Activated naive CD8-positive, alpha-beta T cell treated with anti-CD3 and anti-CD28 coated beads, Interleukin-2, amount 10 ng/mL, durations not matched to agents 7 days and 5 days (primary cell): Measurements from ENCODE around the gene HMX1. TPM values are rescaled to one million over a fixed set of nuclear protein-coding genes. Genes with fewer than 3 reads are reported as not detected.

Experiments used
- ATAC-seq: fragments of 150-1000 bp; cut with Tn5 transposase; one replicate; pipeline ENCODE4 v1.10.0; 2021; ENCODE audit warnings: low read depth, moderate library complexity
- POLR2A ChIA-PET: fragments of 350-600 bp; sonication (Branson Sonifier 250); formaldehyde crosslinking; loops from one replicate; lab custom pipeline; 2021; ENCODE audit warnings: antibody characterized with exemption; lab: Charles Lee
- DNase-seq: peaks from one replicate; pipeline ENCODE4 v3.0.0; 2021
- H3K27ac Mint-ChIP-seq: one replicate; pipeline ENCODE4 v1.8.0; 2022; ENCODE audit warnings: mild to moderate bottlenecking, mixed read lengths
- H3K27me3 Mint-ChIP-seq: one replicate; pipeline ENCODE4 v1.8.0; 2022; ENCODE audit warnings: mild to moderate bottlenecking, moderate library complexity, mixed read lengths
- H3K36me3 Mint-ChIP-seq: one replicate; pipeline ENCODE4 v1.8.0; 2021; ENCODE audit warnings: mild to moderate bottlenecking, mixed read lengths
- H3K4me1 Mint-ChIP-seq: one replicate; pipeline ENCODE4 v1.8.0; 2021; ENCODE audit warnings: mixed read lengths
- H3K4me3 Mint-ChIP-seq: one replicate; pipeline ENCODE4 v1.8.0; 2022; ENCODE audit warnings: mild to moderate bottlenecking, moderate library complexity, mixed read lengths
- H3K9me3 Mint-ChIP-seq: one replicate; pipeline ENCODE4 v1.8.0; 2021; ENCODE audit warnings: mixed read lengths
- total RNA-seq, 2 experiments: library from RNA; stranded (reverse); gene quantifications; one replicate each; pipeline ENCODE4 v1.2.3, GENCODE V29; 2021

HMX1 gene
- total RNA-seq, 2 experiments from 2014 or later, result not detected

GRCh38 chr4:8836664-8837171 is 34.9 kb downstream of the HMX1 start:
- Mint-ChIP-seq H3K27ac (no peak overlapping the region), H3K4me1 (no peaks in the 10 kb centered on the region), H3K9me3 (no peaks in the 10 kb centered on the region), H3K36me3 (no peaks in the 10 kb centered on the region), H3K27me3 (no peaks in the 10 kb centered on the region), H3K4me3 (no peak overlapping the region)
- no peak for ATAC-seq
- no peak for DNase-seq
- POLR2A ChIA-PET, result no interaction called here

- H3K36me3 Mint-ChIP-seq, result no peaks in the 10 kb centered on the region
- H3K9me3 Mint-ChIP-seq, result no peaks in the 10 kb centered on the region
- no peak overlapping the region for H3K4me3 Mint-ChIP-seq
- H3K27me3 Mint-ChIP-seq, result no peaks in the 10 kb centered on the region
- no peaks in the 10 kb centered on the region for H3K4me1 Mint-ChIP-seq
- ATAC-seq, result no peak
- POLR2A ChIA-PET, result no interaction called here
- no peak for DNase-seq
- no peak overlapping the region for H3K27ac Mint-ChIP-seq
Measured at GRCh38 chr4:8835521-8836365, 35.9 kb downstream of the HMX1 start.

DNA sequence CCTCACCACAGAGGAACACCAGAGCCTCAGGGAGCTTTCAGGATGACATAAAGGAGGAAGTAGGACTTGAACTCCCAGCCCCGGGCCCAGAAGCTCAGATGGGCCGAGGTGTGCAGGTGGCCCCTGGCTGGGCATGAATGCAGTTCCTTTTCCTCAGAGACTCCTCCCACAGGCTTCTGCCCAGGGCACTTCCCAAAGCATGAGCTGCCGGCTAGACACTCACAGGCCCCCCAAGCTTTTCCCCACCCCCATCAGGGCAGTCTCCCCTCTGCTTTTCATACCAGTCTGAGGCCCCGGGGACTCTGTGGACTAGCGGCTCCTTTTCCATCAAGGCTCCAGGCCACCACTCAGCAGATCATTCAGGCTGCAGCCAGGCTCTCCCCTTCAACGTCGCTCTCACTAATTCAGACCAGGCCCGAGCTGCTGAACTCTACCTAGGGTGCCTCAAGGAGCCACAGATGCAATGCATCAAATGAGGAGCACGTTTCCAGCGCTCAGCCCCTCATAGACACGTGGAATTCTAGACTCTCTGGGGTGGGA is 36.9 kb downstream of the HMX1 start:
- DNase-seq, result no peak
- Mint-ChIP-seq H3K9me3 (no peaks in the 10 kb centered on the region), H3K27ac (no peak overlapping the region), H3K27me3 (no peaks in the 10 kb centered on the region), H3K4me1 (no peaks in the 10 kb centered on the region), H3K36me3 (no peaks in the 10 kb centered on the region), H3K4me3 (no peak overlapping the region)
- POLR2A ChIA-PET, result no interaction called here
- no peak for ATAC-seq

- H3K4me1 Mint-ChIP-seq, result no peaks in the 10 kb centered on the region
- no peaks in the 10 kb centered on the region for H3K36me3 Mint-ChIP-seq
- H3K27ac Mint-ChIP-seq, result no peak overlapping the region
- DNase-seq (no peak), ATAC-seq (no peak)
- POLR2A ChIA-PET, result no interaction called here
- no peaks in the 10 kb centered on the region for H3K9me3 Mint-ChIP-seq
- H3K27me3 Mint-ChIP-seq, result no peaks in the 10 kb centered on the region
- no peak overlapping the region for H3K4me3 Mint-ChIP-seq
Measured at GRCh38 chr4:8832113-8832915, 39.3 kb downstream of the HMX1 start.

DNA sequence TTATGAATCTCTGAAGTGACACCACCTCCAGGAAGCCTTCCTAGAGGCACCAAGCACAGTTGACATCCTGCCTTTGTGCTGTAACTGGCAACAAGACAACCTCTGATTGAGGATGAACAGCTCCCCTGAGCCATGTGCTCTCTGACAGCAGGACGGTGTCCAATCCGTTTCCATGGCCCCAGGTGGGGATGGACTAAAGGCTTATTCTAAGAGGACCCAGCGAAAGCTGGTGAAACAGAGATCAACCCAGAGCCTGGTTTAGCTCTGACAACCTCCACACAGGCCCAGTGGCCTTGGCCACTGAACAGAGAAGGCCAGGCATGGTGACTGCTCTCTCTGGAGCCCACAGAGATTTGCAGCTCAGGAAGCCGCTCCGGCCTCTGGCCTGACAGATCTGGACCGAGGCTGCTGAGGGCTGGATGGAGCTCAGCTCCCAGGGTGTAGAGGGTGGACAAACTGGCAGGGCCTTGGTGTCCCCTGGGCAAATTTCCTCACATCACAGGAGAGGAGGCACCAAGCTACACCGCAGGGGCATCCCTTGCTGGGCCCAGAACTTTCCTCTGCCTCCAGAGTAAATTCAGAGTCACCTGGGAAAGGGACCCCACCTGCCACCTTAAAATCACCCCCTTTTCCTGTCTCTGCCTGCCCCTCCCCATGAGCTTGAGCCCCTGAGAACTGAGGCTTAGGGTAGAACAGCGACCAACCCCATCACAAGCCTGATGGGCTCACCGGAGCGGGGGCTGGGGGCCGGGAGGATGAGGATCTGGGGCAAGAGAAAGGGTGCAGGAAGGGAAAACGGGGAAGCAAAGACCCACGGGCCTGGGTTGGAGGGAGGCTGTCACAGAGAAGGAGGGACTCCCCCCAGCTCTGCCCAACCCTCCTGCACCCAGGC is 40.2 kb downstream of the HMX1 start:
- peaks cover 3% of the 10 kb centered on the region for H3K9me3 Mint-ChIP-seq
- no peaks in the 10 kb centered on the region for H3K36me3 Mint-ChIP-seq
- no peak for DNase-seq
- H3K27ac Mint-ChIP-seq, result no peak overlapping the region
- no peak overlapping the region for H3K4me3 Mint-ChIP-seq
- POLR2A ChIA-PET, result no interaction called here
- no peak for ATAC-seq
- H3K27me3 Mint-ChIP-seq, result no peaks in the 10 kb centered on the region
- H3K4me1 Mint-ChIP-seq, result peaks cover 2% of the 10 kb centered on the region

DNA sequence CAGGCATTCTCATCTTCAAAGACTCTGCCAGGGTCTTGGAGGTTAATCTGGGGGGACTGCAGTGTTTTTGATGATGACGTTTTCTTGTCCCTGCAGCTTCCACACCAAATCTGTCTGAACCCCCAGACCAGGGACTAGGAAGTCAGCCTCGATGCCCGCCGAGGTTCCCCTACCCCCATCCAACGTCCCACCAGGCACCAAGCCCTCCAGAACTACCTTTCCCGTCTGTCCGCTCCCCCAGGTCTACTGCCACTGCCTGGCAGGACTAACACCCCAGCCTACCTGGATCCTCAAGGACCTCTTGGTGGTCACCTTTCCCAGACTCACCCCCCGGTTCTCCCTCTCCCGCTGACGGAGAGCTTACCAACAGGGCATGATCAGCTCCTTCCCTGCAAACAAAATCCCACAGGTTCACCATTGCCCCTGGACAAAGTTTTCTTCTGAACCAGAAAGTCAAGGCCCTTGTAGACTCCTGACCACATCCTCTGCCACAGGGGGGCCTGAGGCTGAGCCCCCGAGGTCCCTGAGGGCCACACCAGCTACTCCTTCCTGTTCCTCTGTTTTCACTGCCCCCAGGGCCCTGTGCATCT is 40.9 kb downstream of the HMX1 start:
- ATAC-seq (no peak), DNase-seq (peak; percentile 7)
- Mint-ChIP-seq H3K4me3 (no peak overlapping the region), H3K36me3 (no peaks in the 10 kb centered on the region), H3K9me3 (peaks cover 3% of the 10 kb centered on the region), H3K27me3 (no peaks in the 10 kb centered on the region), H3K4me1 (peaks cover 2% of the 10 kb centered on the region), H3K27ac (no peak overlapping the region)
- POLR2A ChIA-PET, result no interaction called here

- POLR2A ChIA-PET, result no interaction called here
- no peak overlapping the region for H3K27ac Mint-ChIP-seq
- peaks cover 2% of the 10 kb centered on the region for H3K4me1 Mint-ChIP-seq
- no peaks in the 10 kb centered on the region for H3K36me3 Mint-ChIP-seq
- H3K27me3 Mint-ChIP-seq, result peaks cover 3% of the 10 kb centered on the region
- peaks cover 3% of the 10 kb centered on the region for H3K9me3 Mint-ChIP-seq
- no peak for ATAC-seq
- DNase-seq, result peak; percentile 8
- no peak overlapping the region for H3K4me3 Mint-ChIP-seq
Measured at GRCh38 chr4:8830056-8830455, 41.6 kb downstream of the HMX1 start.

DNA sequence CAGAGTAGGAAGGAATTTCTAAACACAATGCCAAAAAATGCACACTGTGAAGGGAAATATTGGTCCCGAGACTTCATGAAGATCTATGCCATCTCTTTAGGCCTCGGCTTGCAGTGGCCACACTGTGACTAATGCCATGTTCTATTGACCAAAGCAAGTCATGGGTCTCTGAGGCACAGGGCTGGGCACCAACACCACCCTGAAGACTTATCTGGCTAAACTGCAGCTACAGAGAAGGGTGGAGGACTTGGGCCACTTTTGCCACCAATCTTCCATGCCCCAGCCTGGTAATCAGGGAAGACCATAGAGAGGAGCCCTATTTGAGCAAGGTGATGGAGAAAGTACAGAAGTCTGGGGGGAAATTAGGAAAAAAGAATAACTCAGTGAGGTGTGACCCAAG is 42.1 kb downstream of the HMX1 start:
- Mint-ChIP-seq H3K27ac (no peak overlapping the region), H3K4me1 (peaks cover 2% of the 10 kb centered on the region), H3K9me3 (peaks cover 3% of the 10 kb centered on the region), H3K27me3 (peaks cover 3% of the 10 kb centered on the region), H3K36me3 (no peaks in the 10 kb centered on the region), H3K4me3 (no peak overlapping the region)
- DNase-seq (no peak), ATAC-seq (no peak)
- POLR2A ChIA-PET, result no interaction called here

DNA sequence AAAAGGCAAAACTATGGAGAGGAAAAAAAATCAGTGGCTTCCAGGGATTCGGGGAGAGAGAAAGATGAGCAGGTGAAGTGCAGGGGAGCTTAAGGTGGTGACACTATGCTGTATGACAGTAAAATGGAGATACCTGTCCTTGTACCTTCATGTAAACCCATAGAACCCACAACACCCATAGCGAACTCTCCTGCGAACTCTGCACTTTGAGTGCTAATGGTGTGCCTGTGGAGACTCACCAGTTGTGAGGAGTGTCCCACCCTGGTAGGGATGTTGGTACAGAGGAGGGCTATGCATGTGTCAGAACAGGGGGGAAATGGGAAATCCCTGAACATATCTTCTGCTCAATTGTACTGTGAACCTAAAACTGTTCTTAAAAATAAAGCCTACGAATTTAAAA is 42.8 kb downstream of the HMX1 start:
- no peaks in the 10 kb centered on the region for H3K36me3 Mint-ChIP-seq
- no peak for DNase-seq
- H3K27ac Mint-ChIP-seq, result no peak overlapping the region
- H3K9me3 Mint-ChIP-seq, result peaks cover 3% of the 10 kb centered on the region
- no peak overlapping the region for H3K4me3 Mint-ChIP-seq
- peaks cover 3% of the 10 kb centered on the region for H3K27me3 Mint-ChIP-seq
- POLR2A ChIA-PET, result no interaction called here
- H3K4me1 Mint-ChIP-seq, result peaks cover 2% of the 10 kb centered on the region
- no peak for ATAC-seq

GRCh38 chr4:8821151-8821950 is 50.3 kb downstream of the HMX1 start:
- H3K27me3 Mint-ChIP-seq, result peaks cover 3% of the 10 kb centered on the region
- POLR2A ChIA-PET, result no interaction called here
- no peak for DNase-seq

GRCh38 chr4:8820178-8821102 is 51.2 kb downstream of the HMX1 start:
- no peak for ATAC-seq
- H3K36me3 Mint-ChIP-seq, result no peaks in the 10 kb centered on the region
- H3K4me3 Mint-ChIP-seq, result no peak overlapping the region
- peaks cover 3% of the 10 kb centered on the region for H3K27me3 Mint-ChIP-seq
- H3K27ac Mint-ChIP-seq, result no peak overlapping the region
- DNase-seq, result no peak
- POLR2A ChIA-PET, result no interaction called here
- no peaks in the 10 kb centered on the region for H3K4me1 Mint-ChIP-seq
- no peaks in the 10 kb centered on the region for H3K9me3 Mint-ChIP-seq

More at GRCh38 chr4:8821151-8821950, 50.3 kb downstream of the HMX1 start:
- H3K4me1 Mint-ChIP-seq, result no peaks in the 10 kb centered on the region
- no peak overlapping the region for H3K27ac Mint-ChIP-seq
- H3K36me3 Mint-ChIP-seq, result no peaks in the 10 kb centered on the region
- no peak for ATAC-seq
- no peaks in the 10 kb centered on the region for H3K9me3 Mint-ChIP-seq
- no peak overlapping the region for H3K4me3 Mint-ChIP-seq
